Measurements from ENCODE around the gene TRDMT1.
A peak's percentile ranks its signal among the peaks of the same experiment; 100 is the strongest.

TRDMT1 gene

GRCh38 chr10:17206210-17206709 lies 4.8 kb upstream of the TRDMT1 start:
- no peaks in the 10 kb centered on the region for H3K9me3 Mint-ChIP-seq (ENCODE audit: low read depth)
- H3K27me3 Mint-ChIP-seq: no peaks in the 10 kb centered on the region
- peaks cover 39% of the 10 kb centered on the region for H3K4me1 Mint-ChIP-seq (ENCODE audit: low read depth)
- H3K36me3 Mint-ChIP-seq: no peaks in the 10 kb centered on the region
- H3K4me3 Mint-ChIP-seq: peak overlapping the region; percentile 44
- peak overlapping the region; percentile 95 for H3K27ac Mint-ChIP-seq

GRCh38 chr10:17203416-17203815 lies 1.9 kb upstream of the TRDMT1 start:
- peaks cover 56% of the 10 kb centered on the region for H3K4me1 Mint-ChIP-seq (ENCODE audit: low read depth)

DNA sequence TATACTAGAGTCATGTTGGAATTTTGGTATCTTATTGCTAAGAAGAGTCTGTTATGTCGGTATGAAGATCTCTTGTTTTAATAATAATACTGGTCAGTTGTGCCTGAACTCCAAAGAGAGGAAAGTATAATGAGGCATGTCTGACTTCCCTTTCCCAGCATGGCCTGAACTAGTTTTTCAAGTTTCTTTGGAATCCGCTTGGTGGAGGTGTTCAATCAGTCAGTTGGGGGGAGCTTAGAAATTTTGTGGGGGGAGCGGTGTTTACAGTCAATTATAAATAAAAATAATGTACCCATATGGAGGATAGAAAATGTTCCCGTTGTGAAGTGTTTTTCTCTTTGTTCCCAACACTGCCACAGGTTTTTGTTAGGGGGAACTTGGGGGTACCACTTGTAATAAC lies 1.5 kb upstream of the TRDMT1 start:
- H3K9me3 Mint-ChIP-seq (ENCODE audit: low read depth): no peaks in the 10 kb centered on the region
- H3K4me3 Mint-ChIP-seq: no peak overlapping the region
- no peaks in the 10 kb centered on the region for H3K27me3 Mint-ChIP-seq
- no peaks in the 10 kb centered on the region for H3K36me3 Mint-ChIP-seq
- H3K4me1 Mint-ChIP-seq (ENCODE audit: low read depth): peaks cover 54% of the 10 kb centered on the region
- H3K27ac Mint-ChIP-seq: no peak overlapping the region

More at GRCh38 chr10:17203416-17203815, 1.9 kb upstream of the TRDMT1 start:
- no peak overlapping the region for H3K4me3 Mint-ChIP-seq
- no peaks in the 10 kb centered on the region for H3K36me3 Mint-ChIP-seq
- H3K27me3 Mint-ChIP-seq: no peaks in the 10 kb centered on the region
- H3K9me3 Mint-ChIP-seq (ENCODE audit: low read depth): no peaks in the 10 kb centered on the region
- H3K27ac Mint-ChIP-seq: peak overlapping the region; percentile 8

DNA sequence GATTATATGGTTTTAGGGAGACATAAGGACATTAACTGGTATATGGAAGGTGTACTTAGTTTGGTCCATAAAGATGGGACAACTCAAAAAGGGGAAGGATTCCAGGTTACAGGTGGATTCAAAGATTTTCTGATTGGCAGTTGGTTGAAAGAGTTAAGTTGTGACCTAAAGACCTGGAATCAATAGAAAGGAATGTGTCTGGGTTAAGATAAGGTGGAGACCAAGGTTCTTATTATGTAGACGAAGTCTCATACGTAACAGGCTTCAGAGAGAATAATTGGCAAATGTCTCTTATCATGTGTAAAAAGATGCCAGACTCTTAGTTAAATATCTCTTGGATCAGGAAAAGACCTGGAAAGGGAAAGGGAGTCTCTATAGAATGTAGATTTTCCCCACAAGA lies 1.0 kb upstream of the TRDMT1 start:
- Mint-ChIP-seq H3K4me1 (ENCODE audit: low read depth) (peaks cover 53% of the 10 kb centered on the region), H3K9me3 (ENCODE audit: low read depth) (no peaks in the 10 kb centered on the region), H3K27me3 (no peaks in the 10 kb centered on the region), H3K36me3 (no peaks in the 10 kb centered on the region), H3K4me3 (peak overlapping the region; percentile 28), H3K27ac (peak overlapping the region; percentile 98)

- Mint-ChIP-seq H3K4me3 (peak overlapping the region; percentile 93), H3K9me3 (ENCODE audit: low read depth) (no peaks in the 10 kb centered on the region)
Observed at GRCh38 chr10:17201794-17202116, 283 bp upstream of the TRDMT1 start.

GRCh38 chr10:17200001-17200911 lies 1.2 kb downstream of the TRDMT1 start:
- Mint-ChIP-seq H3K9me3 (ENCODE audit: low read depth) (no peaks in the 10 kb centered on the region), H3K4me3 (peak overlapping the region; percentile 93), H3K4me1 (ENCODE audit: low read depth) (peaks cover 37% of the 10 kb centered on the region), H3K36me3 (peaks cover 3% of the 10 kb centered on the region), H3K27me3 (no peaks in the 10 kb centered on the region), H3K27ac (peak overlapping the region; percentile 98)

More at GRCh38 chr10:17201794-17202116, 283 bp upstream of the TRDMT1 start:
- H3K4me1 Mint-ChIP-seq (ENCODE audit: low read depth): peaks cover 48% of the 10 kb centered on the region
- no peaks in the 10 kb centered on the region for H3K27me3 Mint-ChIP-seq
- H3K36me3 Mint-ChIP-seq: peaks cover 2% of the 10 kb centered on the region
- peak overlapping the region; percentile 98 for H3K27ac Mint-ChIP-seq

DNA sequence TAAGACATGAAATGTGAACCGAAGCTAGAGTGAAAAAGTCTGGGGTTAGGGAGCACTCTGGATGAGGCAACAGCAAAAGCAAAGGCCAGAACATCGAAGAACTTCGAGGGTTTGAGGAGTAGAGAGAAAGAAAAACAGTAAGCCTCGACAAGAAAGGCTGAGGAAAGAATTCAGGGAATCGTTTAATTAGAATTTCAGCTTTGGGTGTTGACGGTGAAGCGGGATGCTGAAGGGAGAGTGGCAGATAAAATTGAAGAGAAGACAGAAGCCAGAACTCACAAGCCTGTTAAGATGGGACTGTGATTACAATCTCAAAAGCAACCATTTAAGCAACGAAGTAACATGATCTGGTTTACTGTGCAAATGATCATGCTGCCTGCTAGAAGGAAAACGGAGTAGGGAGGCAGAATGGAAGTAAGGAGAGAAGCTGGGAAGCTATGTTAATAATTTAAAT lies 2.1 kb downstream of the TRDMT1 start:
- H3K27me3 Mint-ChIP-seq: no peaks in the 10 kb centered on the region
- H3K36me3 Mint-ChIP-seq: peaks cover 5% of the 10 kb centered on the region
- peaks cover 32% of the 10 kb centered on the region for H3K4me1 Mint-ChIP-seq (ENCODE audit: low read depth)
- H3K4me3 Mint-ChIP-seq: peak overlapping the region; percentile 46
- no peaks in the 10 kb centered on the region for H3K9me3 Mint-ChIP-seq (ENCODE audit: low read depth)
- H3K27ac Mint-ChIP-seq: peak overlapping the region; percentile 55

- Mint-ChIP-seq H3K27ac (no peak overlapping the region), H3K27me3 (no peaks in the 10 kb centered on the region)
Observed at GRCh38 chr10:17196573-17196972, 4.9 kb downstream of the TRDMT1 start.

GRCh38 chr10:17196045-17196444 lies 5.4 kb downstream of the TRDMT1 start:
- Mint-ChIP-seq H3K4me3 (no peak overlapping the region), H3K27ac (no peak overlapping the region), H3K9me3 (ENCODE audit: low read depth) (no peaks in the 10 kb centered on the region), H3K36me3 (peaks cover 10% of the 10 kb centered on the region), H3K27me3 (no peaks in the 10 kb centered on the region), H3K4me1 (ENCODE audit: low read depth) (peaks cover 25% of the 10 kb centered on the region)

More at GRCh38 chr10:17196573-17196972, 4.9 kb downstream of the TRDMT1 start:
- no peak overlapping the region for H3K4me3 Mint-ChIP-seq
- peaks cover 10% of the 10 kb centered on the region for H3K36me3 Mint-ChIP-seq
- peaks cover 26% of the 10 kb centered on the region for H3K4me1 Mint-ChIP-seq (ENCODE audit: low read depth)
- no peaks in the 10 kb centered on the region for H3K9me3 Mint-ChIP-seq (ENCODE audit: low read depth)

- Mint-ChIP-seq H3K4me3 (no peak overlapping the region), H3K9me3 (ENCODE audit: low read depth) (no peaks in the 10 kb centered on the region), H3K27ac (no peak overlapping the region), H3K36me3 (peaks cover 13% of the 10 kb centered on the region), H3K27me3 (no peaks in the 10 kb centered on the region), H3K4me1 (ENCODE audit: low read depth) (peaks cover 22% of the 10 kb centered on the region)
Observed at GRCh38 chr10:17195083-17195482, 6.4 kb downstream of the TRDMT1 start.

- Mint-ChIP-seq H3K4me1 (ENCODE audit: low read depth) (peaks cover 6% of the 10 kb centered on the region), H3K36me3 (peaks cover 14% of the 10 kb centered on the region), H3K9me3 (ENCODE audit: low read depth) (no peaks in the 10 kb centered on the region), H3K27me3 (no peaks in the 10 kb centered on the region), H3K4me3 (no peak overlapping the region), H3K27ac (no peak overlapping the region)
Observed at GRCh38 chr10:17190602-17191001, 10.9 kb downstream of the TRDMT1 start.

DNA sequence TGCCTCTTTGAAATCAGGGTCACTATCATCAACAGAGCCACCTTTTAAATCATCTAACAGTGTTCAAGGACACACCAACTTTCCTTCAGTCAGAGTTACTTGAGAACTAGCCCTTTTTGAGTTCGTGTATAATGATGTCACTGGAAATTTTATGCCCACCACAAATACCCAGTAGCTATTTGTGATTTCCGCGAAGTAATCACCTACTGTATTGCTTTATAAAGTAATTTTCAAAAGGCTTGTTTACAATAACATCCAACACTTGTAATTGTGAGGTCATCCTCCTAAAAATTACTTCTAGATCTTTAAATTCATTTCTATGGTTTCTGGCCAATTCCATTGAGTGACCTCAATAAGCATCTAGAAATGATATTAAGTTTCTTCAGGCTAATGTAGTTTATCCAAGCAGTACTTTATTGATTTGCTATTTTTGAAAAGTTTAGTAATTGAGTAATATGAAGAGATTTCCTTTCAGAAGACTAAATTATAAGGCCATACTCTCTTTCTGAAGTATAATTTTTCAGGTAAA lies 12.8 kb downstream of the TRDMT1 start:
- H3K9me3 Mint-ChIP-seq (ENCODE audit: low read depth): no peaks in the 10 kb centered on the region
- H3K36me3 Mint-ChIP-seq: peaks cover 11% of the 10 kb centered on the region
- H3K4me1 Mint-ChIP-seq (ENCODE audit: low read depth): peaks cover 6% of the 10 kb centered on the region
- H3K27ac Mint-ChIP-seq: no peak overlapping the region
- no peak overlapping the region for H3K4me3 Mint-ChIP-seq
- H3K27me3 Mint-ChIP-seq: no peaks in the 10 kb centered on the region

- Mint-ChIP-seq H3K4me3 (no peak overlapping the region), H3K27ac (no peak overlapping the region), H3K9me3 (ENCODE audit: low read depth) (no peaks in the 10 kb centered on the region), H3K4me1 (ENCODE audit: low read depth) (peaks cover 5% of the 10 kb centered on the region), H3K27me3 (no peaks in the 10 kb centered on the region), H3K36me3 (peaks cover 6% of the 10 kb centered on the region)
Observed at GRCh38 chr10:17185873-17186272, 15.6 kb downstream of the TRDMT1 start.

DNA sequence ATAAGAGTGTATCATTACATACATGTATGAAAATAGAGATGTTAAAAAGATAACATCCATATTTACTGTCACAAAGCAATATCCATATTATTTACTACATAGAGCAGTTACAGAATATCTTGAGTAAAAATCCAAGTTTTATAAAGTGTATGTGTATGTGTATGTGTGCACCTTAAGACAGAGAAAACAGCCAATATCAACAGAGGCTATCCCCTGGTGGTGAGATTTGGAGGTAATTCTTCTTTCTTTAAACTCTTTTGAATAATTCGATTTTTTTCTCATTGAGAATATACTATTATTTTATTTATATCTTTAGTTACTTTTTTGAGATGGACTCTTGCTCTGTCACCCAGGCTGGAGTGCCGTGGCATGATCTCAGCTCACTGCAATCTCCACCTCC lies 18.4 kb downstream of the TRDMT1 start:
- Mint-ChIP-seq H3K36me3 (peaks cover 2% of the 10 kb centered on the region), H3K27me3 (no peaks in the 10 kb centered on the region), H3K4me3 (no peak overlapping the region), H3K27ac (no peak overlapping the region), H3K4me1 (ENCODE audit: low read depth) (no peaks in the 10 kb centered on the region), H3K9me3 (ENCODE audit: low read depth) (no peaks in the 10 kb centered on the region)

DNA sequence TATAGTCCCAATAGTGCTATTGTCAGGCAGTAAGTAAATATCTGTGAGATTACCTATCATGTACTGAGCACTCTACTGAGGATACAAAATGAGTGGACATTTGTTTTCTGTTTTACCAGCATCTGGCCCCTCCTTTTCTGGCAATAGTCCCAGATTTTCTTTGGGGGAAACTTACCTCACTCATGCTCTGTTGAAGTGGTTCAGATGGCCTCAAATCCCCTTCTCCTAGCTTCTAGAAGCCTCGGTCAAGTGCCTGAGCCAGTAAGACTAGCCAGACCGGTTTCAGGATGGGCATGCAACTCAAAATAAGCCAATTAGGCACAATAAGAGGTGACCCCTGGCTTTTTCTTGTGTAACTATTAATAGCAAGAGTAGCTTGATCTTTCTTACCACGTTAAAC lies 19.7 kb downstream of the TRDMT1 start:
- no peaks in the 10 kb centered on the region for H3K9me3 Mint-ChIP-seq (ENCODE audit: low read depth)
- H3K27ac Mint-ChIP-seq: no peak overlapping the region
- H3K4me1 Mint-ChIP-seq (ENCODE audit: low read depth): peaks cover 2% of the 10 kb centered on the region
- no peaks in the 10 kb centered on the region for H3K27me3 Mint-ChIP-seq
- H3K36me3 Mint-ChIP-seq: peaks cover 2% of the 10 kb centered on the region
- H3K4me3 Mint-ChIP-seq: no peak overlapping the region

Measured in activated naive CD8-positive, alpha-beta T cell (primary cell).